H7 (cell line): Measurements from ENCODE around the gene BCL2. TPM values are rescaled to one million over a fixed set of nuclear protein-coding genes. Genes with fewer than 3 reads are reported as not detected.
"Not testable (repeated sequence)": the region's sequence is repeated elsewhere in the genome, so short reads cannot be mapped to it uniquely, and the experiment has no call there.

ENCODE experiments used
- DNase-seq: peaks from one replicate; pipeline ENCODE4 v3.0.0; 2012
- H3K27me3 ChIP-seq: 2 replicates; pipeline ENCODE4 v1.6.0; 2011; ENCODE audit warnings: mild to moderate bottlenecking, low read length; ENCODE audit not compliant: control insufficient read depth, insufficient read depth
- H3K36me3 ChIP-seq: replicated peaks from 2 replicates; pipeline ENCODE4 v1.5.1; 2011; ENCODE audit warnings: low read length; ENCODE audit not compliant: control insufficient read depth, insufficient read depth
- H3K4me3 ChIP-seq: 2 replicates; pipeline ENCODE4 v1.5.1; 2011; ENCODE audit warnings: low read depth, mild to moderate bottlenecking, control low read depth, low read length, moderate library complexity; ENCODE audit not compliant: insufficient read depth
- total RNA-seq: library from RNA; depleted of rRNA; stranded (reverse); fragments of >200 nt; shearing (Covaris generic); gene quantifications from 2 replicates; pipeline ENCODE4 v1.2.3, GENCODE V29; 2014

BCL2 gene
- total RNA-seq, 1 experiment from 2014 or later: 1.8 TPM

GRCh38 chr18:63210521-63210920, 109.0 kb downstream of the BCL2 start:
- H3K4me3 ChIP-seq: no peak overlapping the region
- H3K27me3 ChIP-seq: no peaks in the 10 kb centered on the region
- no peak for DNase-seq
- no peaks in the 10 kb centered on the region for H3K36me3 ChIP-seq

GRCh38 chr18:63208676-63209075, 110.9 kb downstream of the BCL2 start:
- Histone ChIP-seq H3K27me3 (no peaks in the 10 kb centered on the region), H3K4me3 (no peak overlapping the region), H3K36me3 (no peaks in the 10 kb centered on the region)
- no peak for DNase-seq

GRCh38 chr18:63207835-63208234, 111.7 kb downstream of the BCL2 start:
- Histone ChIP-seq H3K4me3 (no peak overlapping the region), H3K36me3 (no peaks in the 10 kb centered on the region), H3K27me3 (no peaks in the 10 kb centered on the region)
- no peak for DNase-seq

GRCh38 chr18:63207143-63207790, 112.3 kb downstream of the BCL2 start:
- Histone ChIP-seq H3K27me3 (no peaks in the 10 kb centered on the region), H3K4me3 (no peak overlapping the region), H3K36me3 (no peaks in the 10 kb centered on the region)
- DNase-seq: no peak

GRCh38 chr18:63206433-63207142, 113.0 kb downstream of the BCL2 start:
- no peaks in the 10 kb centered on the region for H3K36me3 ChIP-seq
- no peak overlapping the region for H3K4me3 ChIP-seq
- DNase-seq: no peak
- H3K27me3 ChIP-seq: no peaks in the 10 kb centered on the region

- Histone ChIP-seq H3K36me3 (no peaks in the 10 kb centered on the region), H3K4me3 (no peak overlapping the region), H3K27me3 (no peaks in the 10 kb centered on the region)
- DNase-seq: no peak
These were observed 113.7 kb downstream of the BCL2 start for GRCh38 chr18:63205791-63206252.

GRCh38 chr18:63203497-63203896, 116.1 kb downstream of the BCL2 start:
- H3K4me3 ChIP-seq: no peak overlapping the region
- DNase-seq: no peak
- H3K27me3 ChIP-seq: no peaks in the 10 kb centered on the region
- no peaks in the 10 kb centered on the region for H3K36me3 ChIP-seq

GRCh38 chr18:63202828-63203227, 116.7 kb downstream of the BCL2 start:
- Histone ChIP-seq H3K36me3 (no peaks in the 10 kb centered on the region), H3K4me3 (no peak overlapping the region), H3K27me3 (no peaks in the 10 kb centered on the region)
- no peak for DNase-seq

- H3K36me3 ChIP-seq, H3K27me3 ChIP-seq, DNase-seq, H3K4me3 ChIP-seq: not testable (repeated sequence)
These were observed 118.1 kb downstream of the BCL2 start for GRCh38 chr18:63201456-63201855.

- DNase-seq: no peak
- no peaks in the 10 kb centered on the region for H3K27me3 ChIP-seq
- H3K4me3 ChIP-seq: no peak overlapping the region
- no peaks in the 10 kb centered on the region for H3K36me3 ChIP-seq
These were observed 119.8 kb downstream of the BCL2 start for GRCh38 chr18:63199743-63200241.

- H3K27me3 ChIP-seq: no peaks in the 10 kb centered on the region
- H3K36me3 ChIP-seq: no peaks in the 10 kb centered on the region
- H3K4me3 ChIP-seq: no peak overlapping the region
- no peak for DNase-seq
These were observed 120.5 kb downstream of the BCL2 start for GRCh38 chr18:63198868-63199742.

GRCh38 chr18:63198098-63198760, 121.3 kb downstream of the BCL2 start:
- Histone ChIP-seq H3K27me3 (no peaks in the 10 kb centered on the region), H3K36me3 (no peaks in the 10 kb centered on the region), H3K4me3 (no peak overlapping the region)
- no peak for DNase-seq

GRCh38 chr18:63197246-63197869, 122.2 kb downstream of the BCL2 start:
- H3K27me3 ChIP-seq: no peaks in the 10 kb centered on the region
- H3K4me3 ChIP-seq: no peak overlapping the region
- no peak for DNase-seq
- H3K36me3 ChIP-seq: no peaks in the 10 kb centered on the region
